Measurements from ENCODE around the gene DEPDC7.
A peak's percentile ranks its signal among the peaks of the same experiment; 100 is the strongest.
"Not testable (repeated sequence)": the region's sequence is repeated elsewhere in the genome, so short reads cannot be mapped to it uniquely, and the experiment has no call there.

The DEPDC7 gene

GRCh38 chr11:33015621-33016551, at the start of gene DEPDC7:
Gene DEPDC7, plus strand, starts transcription at chr11:33015878. Its CDS starts 78 bp downstream, at chr11:33015956.
- DNase-seq (ENCODE audit: extremely low read depth, low read depth), result peak; percentile 72
- H3K4me3 ChIP-seq (replicated peaks; ENCODE audit: low read depth, low read length), result peak within 1 kb of the TSS; percentile 66
- TF ChIP-seq CTCF (IDR thresholded peaks at IDR 0.05; ENCODE audit: low read depth, low read length, missing control alignments), result no peak

- DNase-seq (ENCODE audit: extremely low read depth, low read depth), result no peak
- TF ChIP-seq CTCF (IDR thresholded peaks at IDR 0.05; ENCODE audit: low read depth, low read length, missing control alignments), result no peak
These were observed 47.1 kb upstream of the DEPDC7 start for GRCh38 chr11:32968541-32968940.

DNA sequence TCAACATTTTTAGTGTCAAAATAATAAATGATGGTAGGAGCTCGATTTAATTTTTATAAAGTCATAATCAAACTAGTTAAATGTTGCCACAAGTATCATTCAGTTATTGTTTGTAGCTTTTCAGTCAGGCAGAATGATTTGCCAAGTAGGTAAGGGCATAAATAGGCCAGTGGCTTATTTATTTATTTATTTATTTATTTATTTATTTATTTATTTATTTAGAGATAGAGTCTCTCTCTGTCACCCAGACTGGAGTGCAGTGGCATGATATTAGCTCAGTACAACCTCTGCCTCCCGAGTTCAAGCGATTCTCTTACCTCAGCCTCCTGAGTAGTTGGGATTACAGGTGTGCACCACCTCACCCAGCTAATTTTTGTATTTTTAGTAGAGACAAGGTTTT, 43.4 kb upstream of the DEPDC7 start:
- not testable (repeated sequence) for DNase-seq (ENCODE audit: extremely low read depth, low read depth); H3K4me3 ChIP-seq (replicated peaks; ENCODE audit: low read depth, low read length)

More at GRCh38 chr11:32968541-32968940, 47.1 kb upstream of the DEPDC7 start:
- H3K4me3 ChIP-seq (replicated peaks; ENCODE audit: low read depth, low read length), result no peak overlapping the region

DNA sequence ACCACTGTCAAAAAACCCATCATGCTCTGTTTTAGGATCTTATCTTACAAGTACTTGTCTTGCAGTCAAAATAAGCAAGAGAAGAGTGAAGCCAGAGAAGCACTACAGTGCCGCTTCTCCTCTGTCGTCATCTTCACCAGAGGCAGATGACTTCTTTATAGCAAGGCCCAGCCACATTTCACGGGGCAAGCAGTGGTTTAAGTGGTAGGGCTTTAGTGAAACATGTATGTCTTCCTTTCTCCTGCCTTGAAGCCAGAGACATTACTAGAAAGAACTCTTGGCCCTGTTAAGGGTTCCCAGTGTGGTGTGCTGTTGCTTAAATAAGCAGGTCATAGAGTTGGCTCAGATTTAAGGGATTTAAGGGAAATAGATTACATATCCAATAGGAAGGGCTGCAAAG, 42.9 kb upstream of the DEPDC7 start:
- no peak overlapping the region for H3K4me3 ChIP-seq (replicated peaks; ENCODE audit: low read depth, low read length)
- TF ChIP-seq CTCF (IDR thresholded peaks at IDR 0.05; ENCODE audit: low read depth, low read length, missing control alignments), result no peak
- no peak for DNase-seq (ENCODE audit: extremely low read depth, low read depth)

DNA sequence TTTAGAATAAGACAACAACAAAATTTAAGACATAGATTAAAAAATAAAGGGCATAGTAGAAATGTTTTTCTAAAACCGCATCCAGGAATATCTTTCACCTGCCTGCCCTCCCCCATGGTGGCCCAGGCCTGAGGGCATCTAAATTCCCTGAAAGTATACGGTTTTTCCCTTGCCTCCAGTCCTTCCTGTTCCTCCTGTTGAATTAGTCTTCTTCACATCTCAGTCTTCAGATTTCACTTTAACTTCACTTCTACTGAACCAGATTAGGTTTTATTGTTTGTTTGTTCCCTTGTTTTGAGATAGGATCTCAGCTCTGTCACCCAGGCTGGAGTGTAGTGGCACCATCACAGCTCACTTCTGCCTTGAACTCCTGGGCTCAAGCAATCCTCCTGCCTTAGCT, 33.1 kb upstream of the DEPDC7 start:
- TF ChIP-seq CTCF (IDR thresholded peaks at IDR 0.05; ENCODE audit: low read depth, low read length, missing control alignments), result no peak
- DNase-seq (ENCODE audit: extremely low read depth, low read depth), result no peak
- no peak overlapping the region for H3K4me3 ChIP-seq (replicated peaks; ENCODE audit: low read depth, low read length)

DNA sequence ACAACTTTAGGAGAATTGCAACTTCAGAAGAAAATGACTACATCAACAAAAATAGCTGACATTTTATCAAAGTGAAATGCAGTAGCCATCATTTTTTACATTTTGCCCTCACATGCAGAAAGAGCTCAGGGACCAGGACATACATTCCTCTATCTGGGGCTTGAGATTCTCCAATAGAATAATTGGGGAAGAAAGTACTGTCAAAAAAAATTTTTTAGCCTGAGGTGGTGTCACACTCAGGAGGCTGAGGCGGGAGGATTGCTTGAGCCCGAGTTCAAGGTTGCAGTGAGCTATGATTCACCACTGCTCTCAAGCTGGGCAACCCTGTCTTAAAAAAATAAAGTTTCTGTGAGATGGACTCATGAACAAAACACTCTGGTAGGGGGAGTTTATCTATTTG, 32.2 kb upstream of the DEPDC7 start:
- TF ChIP-seq CTCF (IDR thresholded peaks at IDR 0.05; ENCODE audit: low read depth, low read length, missing control alignments), result no peak
- H3K4me3 ChIP-seq (replicated peaks; ENCODE audit: low read depth, low read length), result no peak overlapping the region
- no peak for DNase-seq (ENCODE audit: extremely low read depth, low read depth)

GRCh38 chr11:32985600-32985999, 30.1 kb upstream of the DEPDC7 start:
- no peak for TF ChIP-seq CTCF (IDR thresholded peaks at IDR 0.05; ENCODE audit: low read depth, low read length, missing control alignments)
- DNase-seq (ENCODE audit: extremely low read depth, low read depth), result no peak
- H3K4me3 ChIP-seq (replicated peaks; ENCODE audit: low read depth, low read length), result no peak overlapping the region

Data from HFF-Myc (cell line).